Fibroblast of the conjunctiva (primary cell): ENCODE results near the gene NAMPT.
"Not testable (repeated sequence)": the region's sequence is repeated elsewhere in the genome, so short reads cannot be mapped to it uniquely, and the experiment has no call there.

ENCODE experiments used
- DNase-seq: peaks from one replicate; pipeline ENCODE4 v3.0.0-alpha.2; 2010; ENCODE audit warnings: low read depth

Gene NAMPT

GRCh38 chr7:106231856-106232490 is 52.8 kb downstream of the NAMPT start:
- DNase-seq: no peak

- no peak for DNase-seq
Observed at GRCh38 chr7:106225856-106226255, 58.9 kb downstream of the NAMPT start.

GRCh38 chr7:106224797-106225196 is 60.0 kb downstream of the NAMPT start:
- DNase-seq: no peak

DNA sequence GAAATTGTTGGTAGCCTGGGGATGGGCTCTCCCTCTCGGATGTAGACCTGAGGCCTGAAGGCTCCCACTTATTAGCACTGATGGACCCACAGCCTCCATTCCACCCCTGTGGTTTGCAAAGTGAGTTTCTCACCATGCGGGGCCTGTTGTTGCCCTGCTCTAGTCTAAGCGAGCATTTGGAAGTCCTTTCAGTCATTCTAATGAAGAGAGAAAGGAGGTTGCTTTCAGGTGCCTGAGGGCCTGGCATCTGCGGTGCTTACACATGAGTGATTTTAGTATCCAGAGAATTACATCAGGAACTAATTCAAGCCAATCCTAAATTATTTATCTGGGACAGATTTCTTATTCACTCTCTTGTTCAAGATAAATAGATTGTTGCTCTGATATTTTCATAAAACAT is 61.6 kb downstream of the NAMPT start:
- DNase-seq: no peak

DNA sequence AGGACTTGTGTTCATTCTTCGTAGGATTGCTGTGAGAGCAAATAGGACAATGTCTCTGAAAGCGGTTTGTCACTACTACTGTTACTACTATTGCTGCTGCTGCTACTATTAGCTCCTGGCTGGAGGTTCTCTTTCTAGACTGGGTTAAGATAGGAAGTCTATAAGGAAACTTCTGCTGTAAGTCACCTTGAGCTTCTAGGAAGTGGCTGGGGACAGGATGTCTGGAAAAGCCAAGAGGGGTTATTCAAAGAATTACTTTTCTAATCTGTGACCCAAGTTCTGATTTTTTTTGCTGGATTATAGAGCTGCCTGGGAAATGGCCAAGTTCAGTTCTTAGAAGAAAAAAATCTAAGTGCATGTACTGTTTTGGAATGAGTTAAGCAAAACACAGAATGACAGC is 62.2 kb downstream of the NAMPT start:
- no peak for DNase-seq

DNA sequence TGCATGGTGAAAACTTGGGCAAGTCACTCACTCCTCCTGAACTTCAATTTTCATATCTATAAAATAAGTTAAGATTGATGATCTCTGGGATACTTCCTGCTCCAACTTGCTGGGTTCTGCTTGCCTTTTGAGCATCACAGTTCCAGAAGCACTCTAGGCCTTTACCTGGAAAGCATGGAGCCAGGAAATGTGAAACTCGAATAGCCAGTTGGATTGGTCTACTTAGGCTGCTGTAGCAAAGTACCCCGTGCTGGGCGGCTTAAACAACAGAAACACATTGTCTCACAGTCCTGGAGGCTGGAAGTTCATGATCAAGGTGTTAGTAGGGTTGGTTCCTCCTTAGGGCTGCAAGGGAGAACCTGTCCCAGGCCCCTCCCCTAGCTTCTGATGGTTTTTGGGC is 64.5 kb downstream of the NAMPT start:
- DNase-seq: no peak

- no peak for DNase-seq
Observed at GRCh38 chr7:106219170-106219569, 65.6 kb downstream of the NAMPT start.

DNA sequence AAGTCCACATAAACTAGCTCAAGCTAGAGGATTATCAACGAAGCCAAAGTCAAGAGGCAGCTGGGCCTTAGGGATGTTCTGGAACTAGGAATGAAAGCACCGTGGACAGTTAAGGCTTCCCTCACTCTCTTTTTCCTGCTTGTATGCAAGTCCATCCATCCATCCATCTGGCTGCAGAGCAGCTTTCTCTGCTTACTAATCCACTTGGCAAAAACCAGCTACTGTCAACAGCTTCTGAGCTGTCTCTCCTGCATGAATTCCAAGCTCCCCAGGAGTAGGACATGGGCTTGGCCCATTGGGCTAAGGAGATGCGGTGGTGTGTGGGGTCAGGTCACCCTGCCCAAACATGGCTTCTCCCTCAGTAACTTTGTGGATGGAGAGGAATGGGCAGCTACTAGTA is 66.2 kb downstream of the NAMPT start:
- DNase-seq: no peak

- DNase-seq: peak; percentile 49
Observed at GRCh38 chr7:106216923-106217542, 67.8 kb downstream of the NAMPT start.

DNA sequence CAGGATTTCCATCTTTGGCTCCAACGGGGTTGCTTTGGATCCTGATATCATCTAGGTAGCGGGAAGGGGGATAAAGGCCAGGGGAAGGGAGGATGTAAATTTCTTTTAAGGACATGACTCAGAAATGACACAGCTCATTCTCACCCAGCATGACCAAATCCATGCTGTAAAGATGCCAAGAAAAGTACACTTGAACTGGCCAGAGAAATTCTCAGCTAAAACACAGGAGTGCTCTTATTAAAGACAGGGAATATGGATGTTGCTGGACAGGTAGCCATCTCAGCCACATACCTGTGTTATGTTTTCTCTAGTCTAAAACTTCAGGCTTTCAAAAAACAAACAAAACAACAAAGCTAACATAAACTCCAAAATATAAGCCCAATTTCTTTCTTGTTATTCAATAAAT is 68.3 kb downstream of the NAMPT start:
- peak; percentile 93 for DNase-seq

GRCh38 chr7:106215868-106216516 is 68.8 kb downstream of the NAMPT start:
- no peak for DNase-seq

DNA sequence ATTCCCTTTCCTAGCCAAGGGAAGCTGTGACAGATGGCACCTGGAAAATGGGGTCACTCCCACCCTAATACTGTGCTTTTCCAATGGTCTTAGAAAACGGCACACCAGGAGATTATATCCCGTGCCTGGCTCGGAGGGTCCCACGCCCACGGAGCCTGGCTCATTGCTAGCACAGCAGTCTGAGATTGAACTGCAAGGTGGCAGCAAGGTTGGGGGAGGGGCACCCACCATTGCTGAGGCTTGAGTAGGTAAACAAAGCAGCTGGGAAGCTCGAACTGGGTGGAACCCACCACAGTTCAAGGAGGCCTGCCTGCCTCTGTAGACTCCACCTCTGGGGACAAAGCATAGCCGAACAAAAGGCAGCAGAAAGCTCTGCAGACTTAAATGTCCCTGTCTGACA is 75.8 kb downstream of the NAMPT start:
- DNase-seq: not testable (repeated sequence)

DNA sequence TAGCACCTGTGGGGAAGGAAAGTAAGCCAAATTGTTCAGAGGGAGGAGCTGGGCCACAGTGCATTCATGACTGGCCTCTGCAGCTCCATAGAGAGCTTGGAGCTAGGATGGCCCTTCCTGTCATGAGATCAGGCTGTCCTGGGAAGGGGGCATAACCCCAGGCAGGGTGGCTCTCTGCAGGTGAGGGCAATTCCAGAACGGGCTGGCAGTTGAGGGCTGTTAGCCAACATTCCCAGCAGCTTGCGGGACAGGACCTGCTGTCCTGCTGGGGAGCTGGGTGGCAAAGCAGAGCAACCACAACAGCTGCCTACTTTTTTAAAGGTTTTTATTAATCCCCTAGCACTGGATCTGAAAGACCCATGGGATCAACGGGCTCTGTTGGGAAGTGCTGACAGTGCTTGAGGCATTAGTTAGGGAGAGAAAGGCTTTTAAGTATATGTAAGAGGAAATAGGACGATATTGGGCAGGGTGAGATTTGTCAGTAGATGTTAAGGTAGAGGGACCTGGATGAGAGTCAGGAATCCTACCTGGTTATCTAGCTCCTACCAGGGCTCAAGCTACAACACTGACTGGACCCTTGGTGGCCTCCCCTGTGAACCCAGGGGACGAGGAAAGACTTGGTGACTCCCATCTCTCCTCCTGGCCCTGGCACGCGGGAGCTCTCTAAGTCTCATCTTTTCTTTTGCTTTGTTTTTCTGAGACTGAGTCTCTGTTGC is 77.8 kb downstream of the NAMPT start:
- DNase-seq: no peak

GRCh38 chr7:106205621-106206222 is 79.1 kb downstream of the NAMPT start:
- no peak for DNase-seq

- DNase-seq: no peak
Observed at GRCh38 chr7:106203473-106203872, 81.3 kb downstream of the NAMPT start.

DNA sequence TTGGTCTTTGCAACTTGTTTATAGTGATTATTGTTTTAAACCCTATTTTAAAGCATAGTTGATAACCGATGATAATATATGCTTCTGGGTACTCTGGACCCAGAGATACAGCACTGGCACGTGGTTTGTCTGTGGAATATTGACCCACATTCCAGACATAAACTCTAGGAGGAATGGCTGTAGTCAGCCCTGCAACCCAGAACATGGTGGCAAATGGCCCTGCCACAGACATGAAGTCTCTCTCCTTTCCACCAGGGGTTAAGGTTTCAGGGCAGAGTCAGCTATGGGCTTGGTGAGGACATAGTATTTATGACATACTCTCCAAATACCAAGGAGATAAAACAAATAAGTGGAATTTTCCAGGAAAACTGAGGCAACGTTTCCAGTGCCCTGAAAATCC is 83.6 kb downstream of the NAMPT start:
- DNase-seq: no peak

DNA sequence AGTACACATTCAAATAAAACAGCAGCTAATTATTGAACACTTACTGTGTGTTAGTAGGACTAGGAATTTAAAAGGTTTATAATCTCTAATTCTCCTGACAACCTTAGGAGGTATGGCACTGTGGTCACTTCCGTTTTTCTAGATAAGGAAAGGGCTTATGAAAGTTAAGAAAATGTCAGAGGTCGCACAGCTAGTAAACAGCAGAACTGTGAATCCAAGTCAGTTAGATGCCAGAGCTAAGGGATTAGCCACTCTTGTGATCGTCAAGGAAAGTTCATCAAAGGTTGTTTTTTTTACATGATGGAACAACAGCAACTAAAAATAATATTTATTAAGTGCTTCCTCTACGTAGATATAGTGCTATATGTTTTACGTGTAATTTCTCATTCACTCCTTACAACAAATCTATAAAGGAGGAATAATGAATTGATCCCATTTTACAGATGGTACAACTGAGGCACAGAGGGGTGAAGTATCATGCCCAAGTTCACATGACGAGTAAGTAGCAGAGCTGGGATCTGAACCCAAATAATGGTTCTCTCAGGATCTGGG is 84.9 kb downstream of the NAMPT start:
- no peak for DNase-seq

GRCh38 chr7:106199024-106199423 is 85.8 kb downstream of the NAMPT start:
- no peak for DNase-seq
